K562 (cell line): Measurements from ENCODE around the gene ST6GAL1.
"Not testable (repeated sequence)": the region's sequence is repeated elsewhere in the genome, so short reads cannot be mapped to it uniquely, and the experiment has no call there.

Experiments used
- CBFA2T2 ChIP-seq: fragments of 450-650 bp; conservative IDR thresholded peaks from 2 replicates; pipeline ENCODE4 v1.6.1; 2017; ENCODE audit warnings: mild to moderate bottlenecking
- EZH2 ChIP-seq: IDR thresholded peaks from 2 replicates; pipeline ENCODE4 v1.6.1; 2012; ENCODE audit warnings: low read depth, mild to moderate bottlenecking, inconsistent platforms, low read length, borderline replicate concordance
- POLR2A ChIP-seq: fragments of 450-650 bp; conservative IDR thresholded peaks from 2 replicates; pipeline ENCODE4 v1.6.1; 2016
- POLR2AphosphoS5 ChIP-seq: IDR thresholded peaks from 2 replicates; pipeline ENCODE4 v1.6.1; 2011; ENCODE audit warnings: mild to moderate bottlenecking, low read depth, low read length, moderate library complexity; ENCODE audit not compliant: control insufficient read depth, insufficient read depth
- ZNF785 ChIP-seq: fragments of 250-450 bp; sonication (Bioruptor Pico); IDR thresholded peaks from 2 replicates; pipeline ENCODE4 v1.4.0; 2020; ENCODE audit warnings: mild to moderate bottlenecking
- TF ChIP-seq, protein P1 (sequence below), 3 experiments: IDR thresholded peaks in 2 of 3; conservative IDR thresholded peaks in 1 of 3; 2 replicates each; pipeline ENCODE4 v1.5.1; 2011 to 2012; ENCODE audit warnings: low read length in 3 of 3, mild to moderate bottlenecking in 3 of 3, control low read depth in 2 of 3, improper control_type of control experiment in 1 of 3, inconsistent platforms in 1 of 3, low read depth in 1 of 3, mixed read lengths in 1 of 3, moderate library complexity in 1 of 3; ENCODE audit not compliant: insufficient read depth in 2 of 3
- TF ChIP-seq, protein P2 (sequence below): fragments of 250-450 bp; sonication (Bioruptor Pico); IDR thresholded peaks from 2 replicates; pipeline ENCODE4 v1.5.0; 2020; ENCODE audit warnings: mild to moderate bottlenecking, borderline replicate concordance
- TF ChIP-seq, protein P3 (sequence below): sonication (generic); formaldehyde crosslinking; IDR thresholded peaks from 2 replicates; pipeline ENCODE4 v1.8.1; 2023; ENCODE audit warnings: missing genetic modification reagents, mild to moderate bottlenecking, borderline replicate concordance

DNA sequence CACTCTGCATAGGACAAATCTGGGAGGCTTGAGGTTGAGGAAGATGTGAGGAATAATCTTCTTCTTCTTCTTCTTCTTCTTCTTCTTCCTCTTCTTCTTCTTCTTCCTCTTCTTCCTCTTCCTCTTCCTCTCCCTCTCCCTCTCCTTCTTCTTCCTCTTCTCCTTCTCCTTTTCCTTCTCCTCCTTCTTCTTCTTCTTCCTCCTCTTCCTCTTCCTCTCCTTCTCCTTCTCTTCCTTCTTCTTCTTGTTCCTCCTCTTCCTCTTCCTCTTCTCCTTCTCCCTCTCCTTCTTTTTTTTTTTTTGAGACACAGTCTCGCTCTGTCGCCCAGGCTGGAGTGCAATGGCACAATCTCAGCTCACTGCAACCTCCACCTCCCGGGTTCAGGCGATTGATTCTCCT is 40.6 kb upstream of the ST6GAL1 start:
- TF ChIP-seq, protein P1, sequence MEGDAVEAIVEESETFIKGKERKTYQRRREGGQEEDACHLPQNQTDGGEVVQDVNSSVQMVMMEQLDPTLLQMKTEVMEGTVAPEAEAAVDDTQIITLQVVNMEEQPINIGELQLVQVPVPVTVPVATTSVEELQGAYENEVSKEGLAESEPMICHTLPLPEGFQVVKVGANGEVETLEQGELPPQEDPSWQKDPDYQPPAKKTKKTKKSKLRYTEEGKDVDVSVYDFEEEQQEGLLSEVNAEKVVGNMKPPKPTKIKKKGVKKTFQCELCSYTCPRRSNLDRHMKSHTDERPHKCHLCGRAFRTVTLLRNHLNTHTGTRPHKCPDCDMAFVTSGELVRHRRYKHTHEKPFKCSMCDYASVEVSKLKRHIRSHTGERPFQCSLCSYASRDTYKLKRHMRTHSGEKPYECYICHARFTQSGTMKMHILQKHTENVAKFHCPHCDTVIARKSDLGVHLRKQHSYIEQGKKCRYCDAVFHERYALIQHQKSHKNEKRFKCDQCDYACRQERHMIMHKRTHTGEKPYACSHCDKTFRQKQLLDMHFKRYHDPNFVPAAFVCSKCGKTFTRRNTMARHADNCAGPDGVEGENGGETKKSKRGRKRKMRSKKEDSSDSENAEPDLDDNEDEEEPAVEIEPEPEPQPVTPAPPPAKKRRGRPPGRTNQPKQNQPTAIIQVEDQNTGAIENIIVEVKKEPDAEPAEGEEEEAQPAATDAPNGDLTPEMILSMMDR (IDR thresholded peaks at IDR 0.05 in 2 of 3, conservative IDR thresholded peaks at IDR 0.05 in 1 of 3; ENCODE audit: insufficient read depth in 2 of 3, low read depth in 1 of 3, low read length in 3 of 3): not testable (repeated sequence)
- TF ChIP-seq, protein P2, sequence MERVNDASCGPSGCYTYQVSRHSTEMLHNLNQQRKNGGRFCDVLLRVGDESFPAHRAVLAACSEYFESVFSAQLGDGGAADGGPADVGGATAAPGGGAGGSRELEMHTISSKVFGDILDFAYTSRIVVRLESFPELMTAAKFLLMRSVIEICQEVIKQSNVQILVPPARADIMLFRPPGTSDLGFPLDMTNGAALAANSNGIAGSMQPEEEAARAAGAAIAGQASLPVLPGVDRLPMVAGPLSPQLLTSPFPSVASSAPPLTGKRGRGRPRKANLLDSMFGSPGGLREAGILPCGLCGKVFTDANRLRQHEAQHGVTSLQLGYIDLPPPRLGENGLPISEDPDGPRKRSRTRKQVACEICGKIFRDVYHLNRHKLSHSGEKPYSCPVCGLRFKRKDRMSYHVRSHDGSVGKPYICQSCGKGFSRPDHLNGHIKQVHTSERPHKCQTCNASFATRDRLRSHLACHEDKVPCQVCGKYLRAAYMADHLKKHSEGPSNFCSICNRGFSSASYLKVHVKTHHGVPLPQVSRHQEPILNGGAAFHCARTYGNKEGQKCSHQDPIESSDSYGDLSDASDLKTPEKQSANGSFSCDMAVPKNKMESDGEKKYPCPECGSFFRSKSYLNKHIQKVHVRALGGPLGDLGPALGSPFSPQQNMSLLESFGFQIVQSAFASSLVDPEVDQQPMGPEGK: not testable (repeated sequence)
- TF ChIP-seq CBFA2T2; ZNF785 (CRISPR knock-in tag); POLR2A; EZH2; POLR2AphosphoS5: not testable (repeated sequence)
- TF ChIP-seq, protein P3, sequence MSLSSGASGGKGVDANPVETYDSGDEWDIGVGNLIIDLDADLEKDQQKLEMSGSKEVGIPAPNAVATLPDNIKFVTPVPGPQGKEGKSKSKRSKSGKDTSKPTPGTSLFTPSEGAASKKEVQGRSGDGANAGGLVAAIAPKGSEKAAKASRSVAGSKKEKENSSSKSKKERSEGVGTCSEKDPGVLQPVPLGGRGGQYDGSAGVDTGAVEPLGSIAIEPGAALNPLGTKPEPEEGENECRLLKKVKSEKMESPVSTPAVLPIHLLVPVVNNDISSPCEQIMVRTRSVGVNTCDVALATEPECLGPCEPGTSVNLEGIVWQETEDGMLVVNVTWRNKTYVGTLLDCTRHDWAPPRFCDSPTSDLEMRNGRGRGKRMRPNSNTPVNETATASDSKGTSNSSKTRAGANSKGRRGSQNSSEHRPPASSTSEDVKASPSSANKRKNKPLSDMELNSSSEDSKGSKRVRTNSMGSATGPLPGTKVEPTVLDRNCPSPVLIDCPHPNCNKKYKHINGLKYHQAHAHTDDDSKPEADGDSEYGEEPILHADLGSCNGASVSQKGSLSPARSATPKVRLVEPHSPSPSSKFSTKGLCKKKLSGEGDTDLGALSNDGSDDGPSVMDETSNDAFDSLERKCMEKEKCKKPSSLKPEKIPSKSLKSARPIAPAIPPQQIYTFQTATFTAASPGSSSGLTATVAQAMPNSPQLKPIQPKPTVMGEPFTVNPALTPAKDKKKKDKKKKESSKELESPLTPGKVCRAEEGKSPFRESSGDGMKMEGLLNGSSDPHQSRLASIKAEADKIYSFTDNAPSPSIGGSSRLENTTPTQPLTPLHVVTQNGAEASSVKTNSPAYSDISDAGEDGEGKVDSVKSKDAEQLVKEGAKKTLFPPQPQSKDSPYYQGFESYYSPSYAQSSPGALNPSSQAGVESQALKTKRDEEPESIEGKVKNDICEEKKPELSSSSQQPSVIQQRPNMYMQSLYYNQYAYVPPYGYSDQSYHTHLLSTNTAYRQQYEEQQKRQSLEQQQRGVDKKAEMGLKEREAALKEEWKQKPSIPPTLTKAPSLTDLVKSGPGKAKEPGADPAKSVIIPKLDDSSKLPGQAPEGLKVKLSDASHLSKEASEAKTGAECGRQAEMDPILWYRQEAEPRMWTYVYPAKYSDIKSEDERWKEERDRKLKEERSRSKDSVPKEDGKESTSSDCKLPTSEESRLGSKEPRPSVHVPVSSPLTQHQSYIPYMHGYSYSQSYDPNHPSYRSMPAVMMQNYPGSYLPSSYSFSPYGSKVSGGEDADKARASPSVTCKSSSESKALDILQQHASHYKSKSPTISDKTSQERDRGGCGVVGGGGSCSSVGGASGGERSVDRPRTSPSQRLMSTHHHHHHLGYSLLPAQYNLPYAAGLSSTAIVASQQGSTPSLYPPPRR (CRISPR knock-in tag): not testable (repeated sequence)
